Neural progenitor cell (in vitro differentiated cells): Measurements from ENCODE around the gene NEDD4L.

Source experiments
- EZH2 ChIP-seq: fragments of 200-600 bp; sonication (generic); IDR thresholded peaks from 2 replicates; pipeline ENCODE4 v1.6.1; 2017; ENCODE audit warnings: antibody characterized with exemption, mild to moderate bottlenecking, moderate library complexity
- TF ChIP-seq, protein P1 (sequence below): fragments of 200-600 bp; sonication (generic); IDR thresholded peaks from 2 replicates; pipeline ENCODE4 v1.5.1; 2017; ENCODE audit warnings: antibody characterized with exemption, mild to moderate bottlenecking

- TF ChIP-seq, protein P1, sequence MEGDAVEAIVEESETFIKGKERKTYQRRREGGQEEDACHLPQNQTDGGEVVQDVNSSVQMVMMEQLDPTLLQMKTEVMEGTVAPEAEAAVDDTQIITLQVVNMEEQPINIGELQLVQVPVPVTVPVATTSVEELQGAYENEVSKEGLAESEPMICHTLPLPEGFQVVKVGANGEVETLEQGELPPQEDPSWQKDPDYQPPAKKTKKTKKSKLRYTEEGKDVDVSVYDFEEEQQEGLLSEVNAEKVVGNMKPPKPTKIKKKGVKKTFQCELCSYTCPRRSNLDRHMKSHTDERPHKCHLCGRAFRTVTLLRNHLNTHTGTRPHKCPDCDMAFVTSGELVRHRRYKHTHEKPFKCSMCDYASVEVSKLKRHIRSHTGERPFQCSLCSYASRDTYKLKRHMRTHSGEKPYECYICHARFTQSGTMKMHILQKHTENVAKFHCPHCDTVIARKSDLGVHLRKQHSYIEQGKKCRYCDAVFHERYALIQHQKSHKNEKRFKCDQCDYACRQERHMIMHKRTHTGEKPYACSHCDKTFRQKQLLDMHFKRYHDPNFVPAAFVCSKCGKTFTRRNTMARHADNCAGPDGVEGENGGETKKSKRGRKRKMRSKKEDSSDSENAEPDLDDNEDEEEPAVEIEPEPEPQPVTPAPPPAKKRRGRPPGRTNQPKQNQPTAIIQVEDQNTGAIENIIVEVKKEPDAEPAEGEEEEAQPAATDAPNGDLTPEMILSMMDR = no peak
- no peak for TF ChIP-seq EZH2
These were observed 11.8 kb upstream of the NEDD4L start for GRCh38 chr18:58032233-58032632.
